T-helper 2 cell treated with Interferon-gamma antibody and Interleukin-4, amounts not matched to agents 100 ng/mL and 5 ng/mL, for 36 hours (primary cell): ENCODE results near the gene RBM15B. TPM values are rescaled to one million over a fixed set of nuclear protein-coding genes. Genes with fewer than 3 reads are reported as not detected.

ENCODE experiments used
- intact Hi-C: fragments of 100-400 bp; cut with micrococcal nuclease; formaldehyde crosslinking; loops from one replicate; pipeline ENCODE4 v1.15.1; 2023
- total RNA-seq: library from RNA; stranded (reverse); gene quantifications from 2 replicates; pipeline ENCODE4 v1.2.3, GENCODE V29; 2022

Gene RBM15B
- total RNA-seq, 1 donor from 2014 or later: 32.6 TPM

DNA sequence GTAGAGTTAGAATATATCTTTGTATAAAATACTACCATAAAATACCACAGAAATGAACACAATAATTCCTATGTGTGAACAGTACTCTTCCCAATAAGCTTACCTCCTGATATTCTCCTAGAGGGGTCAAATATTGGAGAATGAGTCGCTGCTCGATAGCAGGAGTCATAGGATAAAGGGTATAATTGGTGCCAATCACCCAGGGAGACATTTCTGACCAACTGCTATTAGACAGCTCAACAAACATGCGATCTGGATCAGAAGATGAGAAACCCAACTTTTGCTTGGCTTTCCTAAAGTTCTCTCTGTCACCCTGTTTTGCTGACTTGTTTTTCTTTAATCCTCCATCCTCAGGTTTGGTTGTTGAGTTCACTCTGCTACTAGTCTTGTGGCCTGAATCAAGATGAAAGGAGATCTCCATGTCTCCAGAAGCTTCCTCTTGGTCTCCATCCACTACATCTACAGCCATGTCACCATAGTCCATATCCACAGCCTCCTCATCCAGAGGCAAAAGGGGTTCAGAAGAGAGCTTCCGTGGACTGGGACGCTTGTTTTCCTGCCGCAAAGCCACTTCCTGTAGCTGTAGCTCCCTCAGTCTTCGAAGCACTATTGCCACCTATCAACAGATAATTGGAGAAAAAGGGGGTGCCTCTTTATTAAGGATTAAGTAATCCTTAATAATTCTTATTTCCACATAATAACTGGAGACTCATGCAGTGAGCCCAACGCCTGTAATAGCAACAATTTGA is 50.4 kb downstream of the RBM15B start:
- intact Hi-C loops: no loop called here

GRCh38 chr3:51445544-51446280 is 54.6 kb downstream of the RBM15B start:
- intact Hi-C loops: no loop called here

Other genes starting within 250 kb of the RBM15B start
- 201 and 212 TPM in 2 replicates for gene MANF, start 6.0 kb upstream of the RBM15B start, total RNA-seq
- gene DCAF1, start 108.7 kb downstream of the RBM15B start, total RNA-seq: 42.5 and 42.6 TPM in 2 replicates
- 35.3 and 35.6 TPM in 2 replicates for gene RAD54L2, start 147.4 kb downstream of the RBM15B start, total RNA-seq